NB4 (cell line): Measurements from ENCODE around the gene SNTA1.

ENCODE experiments used
- MYC ChIP-seq: IDR thresholded peaks from 2 replicates; pipeline ENCODE4 v1.6.1; 2011; ENCODE audit warnings: low read depth, low read length
- POLR2A ChIP-seq: IDR thresholded peaks from 2 replicates; pipeline ENCODE4 v1.6.1; 2011; ENCODE audit warnings: mild to moderate bottlenecking; ENCODE audit not compliant: insufficient read length; ENCODE audit errors: extremely low read depth
- TF ChIP-seq, protein P1 (sequence below): IDR thresholded peaks from one replicate; pipeline ENCODE4 v1.5.1; 2012; ENCODE audit warnings: low read depth, low read length
- TF ChIP-seq, protein P2 (sequence below): IDR thresholded peaks from 2 replicates; pipeline ENCODE4 v1.6.1; 2011; ENCODE audit warnings: low read depth, low read length

DNA sequence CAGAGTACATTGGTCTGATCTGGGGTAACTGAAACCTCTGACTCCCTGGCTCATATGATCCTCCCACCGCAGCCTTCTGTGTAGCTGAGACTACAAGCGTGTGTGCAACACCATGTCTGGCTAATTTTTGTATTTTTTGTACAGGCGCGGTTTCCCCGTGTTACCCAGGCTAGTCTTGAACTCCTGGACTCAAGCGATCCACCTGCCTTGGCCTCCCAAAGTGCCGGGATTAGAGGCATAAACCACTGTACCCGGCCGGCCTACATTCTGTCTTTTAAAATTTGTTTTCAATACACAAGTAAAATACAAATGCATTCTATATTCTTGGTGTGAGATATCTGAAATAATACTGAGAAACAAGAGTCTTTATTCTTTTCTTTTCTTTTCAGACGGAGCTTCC lies 44.6 kb upstream of the SNTA1 start:
- TF ChIP-seq, protein P1, sequence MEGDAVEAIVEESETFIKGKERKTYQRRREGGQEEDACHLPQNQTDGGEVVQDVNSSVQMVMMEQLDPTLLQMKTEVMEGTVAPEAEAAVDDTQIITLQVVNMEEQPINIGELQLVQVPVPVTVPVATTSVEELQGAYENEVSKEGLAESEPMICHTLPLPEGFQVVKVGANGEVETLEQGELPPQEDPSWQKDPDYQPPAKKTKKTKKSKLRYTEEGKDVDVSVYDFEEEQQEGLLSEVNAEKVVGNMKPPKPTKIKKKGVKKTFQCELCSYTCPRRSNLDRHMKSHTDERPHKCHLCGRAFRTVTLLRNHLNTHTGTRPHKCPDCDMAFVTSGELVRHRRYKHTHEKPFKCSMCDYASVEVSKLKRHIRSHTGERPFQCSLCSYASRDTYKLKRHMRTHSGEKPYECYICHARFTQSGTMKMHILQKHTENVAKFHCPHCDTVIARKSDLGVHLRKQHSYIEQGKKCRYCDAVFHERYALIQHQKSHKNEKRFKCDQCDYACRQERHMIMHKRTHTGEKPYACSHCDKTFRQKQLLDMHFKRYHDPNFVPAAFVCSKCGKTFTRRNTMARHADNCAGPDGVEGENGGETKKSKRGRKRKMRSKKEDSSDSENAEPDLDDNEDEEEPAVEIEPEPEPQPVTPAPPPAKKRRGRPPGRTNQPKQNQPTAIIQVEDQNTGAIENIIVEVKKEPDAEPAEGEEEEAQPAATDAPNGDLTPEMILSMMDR: no peak
- TF ChIP-seq, protein P2, sequence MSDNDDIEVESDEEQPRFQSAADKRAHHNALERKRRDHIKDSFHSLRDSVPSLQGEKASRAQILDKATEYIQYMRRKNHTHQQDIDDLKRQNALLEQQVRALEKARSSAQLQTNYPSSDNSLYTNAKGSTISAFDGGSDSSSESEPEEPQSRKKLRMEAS: no peak
- no peak for TF ChIP-seq POLR2A
- no peak for TF ChIP-seq MYC
